HepG2 (cell line): Measurements from ENCODE around the gene RASGRF1. TPM values are rescaled to one million over a fixed set of nuclear protein-coding genes. Genes with fewer than 3 reads are reported as not detected.
A peak's percentile ranks its signal among the peaks of the same experiment; 100 is the strongest.

Experiments used
- AGO2 ChIP-seq: fragments of 200-400 bp; formaldehyde crosslinking; optimal IDR thresholded peaks from 2 replicates; pipeline ENCODE3; 2017; ENCODE audit warnings: mild to moderate bottlenecking, low read depth, low read length, moderate library complexity
- DNMT1 ChIP-seq: sonication (generic); formaldehyde crosslinking; IDR thresholded peaks from 2 replicates; pipeline ENCODE4 v1.5.1; 2020; ENCODE audit warnings: mild to moderate bottlenecking, missing genetic modification reagents
- DNMT3B ChIP-seq: conservative IDR thresholded peaks from 2 replicates; pipeline ENCODE4 v1.6.1; 2016; ENCODE audit warnings: missing biosample characterization, control low read depth
- FOSL2 ChIP-seq: sonication (generic); formaldehyde crosslinking; IDR thresholded peaks from 2 replicates; pipeline ENCODE4 v1.4.0; 2020; ENCODE audit warnings: missing genetic modification reagents
- GLI4 ChIP-seq: sonication (generic); formaldehyde crosslinking; IDR thresholded peaks from 2 replicates; pipeline ENCODE4 v1.5.1; 2020; ENCODE audit warnings: missing genetic modification reagents, mild to moderate bottlenecking, moderate library complexity, borderline replicate concordance
- GPN1 ChIP-seq: sonication (generic); formaldehyde crosslinking; IDR thresholded peaks from 2 replicates; pipeline ENCODE4 v1.5.1; 2020; ENCODE audit warnings: missing genetic modification reagents, borderline replicate concordance
- GTF3A ChIP-seq: sonication (generic); formaldehyde crosslinking; conservative IDR thresholded peaks from 2 replicates; pipeline ENCODE4 v1.4.0; 2020; ENCODE audit warnings: mild to moderate bottlenecking, missing genetic modification reagents
- HCFC1 ChIP-seq: fragments of 150-350 bp; IDR thresholded peaks from 2 replicates; pipeline ENCODE4 v1.6.1; 2014; ENCODE audit warnings: low read depth, low read length
- MIER3 ChIP-seq: IDR thresholded peaks from 2 replicates; pipeline ENCODE4 v1.6.1; 2016; ENCODE audit warnings: missing compliant biosample characterization, borderline replicate concordance
- PAWR ChIP-seq: sonication (generic); formaldehyde crosslinking; IDR thresholded peaks from 2 replicates; pipeline ENCODE4 v1.4.0; 2020; ENCODE audit warnings: missing genetic modification reagents, mild to moderate bottlenecking, borderline replicate concordance
- TOE1 ChIP-seq: sonication (generic); formaldehyde crosslinking; IDR thresholded peaks from 2 replicates; pipeline ENCODE4 v1.4.0; 2020; ENCODE audit warnings: mild to moderate bottlenecking, missing genetic modification reagents
- ZFP82 ChIP-seq: sonication (generic); formaldehyde crosslinking; IDR thresholded peaks from 2 replicates; pipeline ENCODE4 v1.5.1; 2020; ENCODE audit warnings: mild to moderate bottlenecking, missing genetic modification reagents, borderline replicate concordance
- ZFX ChIP-seq: sonication (generic); formaldehyde crosslinking; IDR thresholded peaks from 2 replicates; pipeline ENCODE4 v1.4.0; 2020; ENCODE audit warnings: mild to moderate bottlenecking, low read depth, missing genetic modification reagents, moderate library complexity
- ZMYM2 ChIP-seq: sonication (generic); formaldehyde crosslinking; IDR thresholded peaks from 2 replicates; pipeline ENCODE4 v1.8.0; 2022; ENCODE audit warnings: mild to moderate bottlenecking, missing genetic modification reagents
- ZNF138 ChIP-seq: sonication (generic); formaldehyde crosslinking; IDR thresholded peaks from 2 replicates; pipeline ENCODE4 v1.5.0; 2020; ENCODE audit warnings: mild to moderate bottlenecking, low read depth, missing genetic modification reagents
- ZNF546 ChIP-seq: sonication (generic); formaldehyde crosslinking; conservative IDR thresholded peaks from 2 replicates; pipeline ENCODE4 v1.8.1; 2023; ENCODE audit warnings: mild to moderate bottlenecking, missing genetic modification reagents
- ZNF562 ChIP-seq: sonication (generic); formaldehyde crosslinking; IDR thresholded peaks from 2 replicates; pipeline ENCODE4 v1.8.0; 2022; ENCODE audit warnings: missing genetic modification reagents, borderline replicate concordance
- ZNF652 ChIP-seq: IDR thresholded peaks from 2 replicates; pipeline ENCODE4 v1.6.1; 2016; ENCODE audit warnings: low read depth, borderline replicate concordance
- ZNF773 ChIP-seq: sonication (generic); formaldehyde crosslinking; IDR thresholded peaks from 2 replicates; pipeline ENCODE4 v1.4.0; 2020; ENCODE audit warnings: missing genetic modification reagents, borderline replicate concordance
- ZSCAN12 ChIP-seq: sonication (generic); formaldehyde crosslinking; IDR thresholded peaks from 2 replicates; pipeline ENCODE4 v1.9.0; 2021; ENCODE audit warnings: mild to moderate bottlenecking, missing genetic modification reagents
- polyA plus RNA-seq, 8 experiments: library from polyadenylated mRNA; depleted of rRNA in 3 of 8; stranded (reverse) in 7 of 8; unstranded in 1 of 8; fragments of >200 nt; fragmentation: Illumina TruSeq in 4 of 8; extraction: Trizol in 4 of 8; gene quantifications; 2 replicates each; pipeline versions ENCODE4 v1.2.1 to v1.2.3, GENCODE V29; 2011 to 2016; ENCODE audit warnings: low read depth in 4 of 8, missing spikeins in 1 of 8, mixed read lengths in 1 of 8; ENCODE audit not compliant: insufficient read depth in 1 of 8
- total RNA-seq, 5 experiments: library from RNA; depleted of rRNA; stranded (reverse); fragments of >200 nt; fragmentation: Illumina TruSeq; extraction: Trizol; gene quantifications; 2 replicates each; pipeline ENCODE4 v1.2.3, GENCODE V29; 2016; ENCODE audit warnings: low read depth in 1 of 5
- TF ChIP-seq, protein P1 (sequence below): fragments of 450-650 bp; IDR thresholded peaks from 2 replicates; pipeline ENCODE4 v1.6.1; 2017; ENCODE audit warnings: mild to moderate bottlenecking
- TF ChIP-seq, protein P2 (sequence below): sonication (generic); formaldehyde crosslinking; IDR thresholded peaks from 2 replicates; pipeline ENCODE4 v1.4.0; 2020; ENCODE audit warnings: missing genetic modification reagents
- TF ChIP-seq, protein P3 (sequence below): sonication (generic); formaldehyde crosslinking; IDR thresholded peaks from 2 replicates; pipeline ENCODE4 v1.9.0; 2021; ENCODE audit warnings: missing genetic modification reagents, borderline replicate concordance
- TF ChIP-seq, protein P4 (sequence below): sonication (generic); formaldehyde crosslinking; IDR thresholded peaks from 2 replicates; pipeline ENCODE4 v1.5.0; 2020; ENCODE audit warnings: mild to moderate bottlenecking, missing genetic modification reagents

Gene RASGRF1
- total and polyA plus RNA-seq, 2 of the 13 experiments (the other 11 are each of a cell fraction or from before 2014, with no cell fraction given) = 0.55 to 3.0 TPM

DNA sequence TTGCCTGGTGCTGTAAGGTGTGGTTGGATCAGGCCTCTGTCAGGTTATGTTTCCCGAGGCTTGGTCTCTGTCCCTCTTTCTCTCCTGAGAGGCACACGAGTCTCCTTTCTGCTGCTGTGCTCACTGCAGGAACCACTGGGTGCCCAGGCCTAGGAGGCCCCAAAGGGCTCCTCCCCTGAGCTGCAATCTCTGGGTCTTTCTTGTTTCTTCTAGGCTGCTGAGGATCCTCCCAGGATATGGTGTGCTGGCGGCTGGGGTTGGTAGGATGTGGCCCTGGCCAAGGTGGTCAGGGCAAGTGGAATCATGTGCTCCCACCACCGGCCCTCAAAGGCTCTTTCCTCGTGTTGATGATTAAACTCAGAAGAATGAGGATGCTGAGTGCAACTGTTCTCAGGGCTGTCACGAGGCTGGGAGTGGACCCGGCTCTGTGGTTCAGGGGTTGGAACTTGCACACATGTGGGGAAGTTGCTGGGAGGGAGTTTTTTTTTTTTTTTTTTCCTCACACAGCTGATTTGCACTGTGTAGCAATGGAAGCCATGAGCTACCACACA, 102.1 kb downstream of the RASGRF1 start (continued):
- TF ChIP-seq, protein P1, sequence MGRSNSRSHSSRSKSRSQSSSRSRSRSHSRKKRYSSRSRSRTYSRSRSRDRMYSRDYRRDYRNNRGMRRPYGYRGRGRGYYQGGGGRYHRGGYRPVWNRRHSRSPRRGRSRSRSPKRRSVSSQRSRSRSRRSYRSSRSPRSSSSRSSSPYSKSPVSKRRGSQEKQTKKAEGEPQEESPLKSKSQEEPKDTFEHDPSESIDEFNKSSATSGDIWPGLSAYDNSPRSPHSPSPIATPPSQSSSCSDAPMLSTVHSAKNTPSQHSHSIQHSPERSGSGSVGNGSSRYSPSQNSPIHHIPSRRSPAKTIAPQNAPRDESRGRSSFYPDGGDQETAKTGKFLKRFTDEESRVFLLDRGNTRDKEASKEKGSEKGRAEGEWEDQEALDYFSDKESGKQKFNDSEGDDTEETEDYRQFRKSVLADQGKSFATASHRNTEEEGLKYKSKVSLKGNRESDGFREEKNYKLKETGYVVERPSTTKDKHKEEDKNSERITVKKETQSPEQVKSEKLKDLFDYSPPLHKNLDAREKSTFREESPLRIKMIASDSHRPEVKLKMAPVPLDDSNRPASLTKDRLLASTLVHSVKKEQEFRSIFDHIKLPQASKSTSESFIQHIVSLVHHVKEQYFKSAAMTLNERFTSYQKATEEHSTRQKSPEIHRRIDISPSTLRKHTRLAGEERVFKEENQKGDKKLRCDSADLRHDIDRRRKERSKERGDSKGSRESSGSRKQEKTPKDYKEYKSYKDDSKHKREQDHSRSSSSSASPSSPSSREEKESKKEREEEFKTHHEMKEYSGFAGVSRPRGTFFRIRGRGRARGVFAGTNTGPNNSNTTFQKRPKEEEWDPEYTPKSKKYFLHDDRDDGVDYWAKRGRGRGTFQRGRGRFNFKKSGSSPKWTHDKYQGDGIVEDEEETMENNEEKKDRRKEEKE = no peak
- TF ChIP-seq DNMT1 = no peak
- TF ChIP-seq DNMT3B = peak; percentile 88
- TF ChIP-seq FOSL2 (CRISPR knock-in tag) = peak; percentile 98
- TF ChIP-seq AGO2 = no peak
- TF ChIP-seq ZFX (CRISPR knock-in tag) = peak; percentile 89
- TF ChIP-seq ZSCAN12 = no peak
- TF ChIP-seq GTF3A (CRISPR knock-in tag) = no peak
- no peak for TF ChIP-seq ZNF546 (CRISPR knock-in tag)
- peak; percentile 59; the same call in 1 of the 2 replicates for TF ChIP-seq MIER3 (CRISPR knock-in tag)
- no peak for TF ChIP-seq ZFP82
- TF ChIP-seq GPN1 = no peak
- no peak for TF ChIP-seq HCFC1
- TF ChIP-seq ZNF773 (CRISPR knock-in tag) = peak; percentile 59; the same call in 1 of the 2 replicates
- no peak; the same call in 1 of the 2 replicates for TF ChIP-seq ZNF652 (CRISPR knock-in tag)
- no peak for TF ChIP-seq PAWR (CRISPR knock-in tag)
- no peak for TF ChIP-seq ZNF562 (CRISPR knock-in tag)
- TF ChIP-seq, protein P2, sequence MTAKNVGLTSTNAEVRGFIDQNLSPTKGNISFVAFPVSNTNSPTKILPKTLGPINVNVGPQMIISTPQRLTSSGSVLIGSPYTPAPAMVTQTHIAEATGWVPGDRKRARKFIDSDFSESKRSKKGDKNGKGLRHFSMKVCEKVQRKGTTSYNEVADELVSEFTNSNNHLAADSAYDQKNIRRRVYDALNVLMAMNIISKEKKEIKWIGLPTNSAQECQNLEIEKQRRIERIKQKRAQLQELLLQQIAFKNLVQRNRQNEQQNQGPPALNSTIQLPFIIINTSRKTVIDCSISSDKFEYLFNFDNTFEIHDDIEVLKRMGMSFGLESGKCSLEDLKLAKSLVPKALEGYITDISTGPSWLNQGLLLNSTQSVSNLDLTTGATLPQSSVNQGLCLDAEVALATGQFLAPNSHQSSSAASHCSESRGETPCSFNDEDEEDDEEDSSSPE (CRISPR knock-in tag) = peak; percentile 81
- TF ChIP-seq, protein P3, sequence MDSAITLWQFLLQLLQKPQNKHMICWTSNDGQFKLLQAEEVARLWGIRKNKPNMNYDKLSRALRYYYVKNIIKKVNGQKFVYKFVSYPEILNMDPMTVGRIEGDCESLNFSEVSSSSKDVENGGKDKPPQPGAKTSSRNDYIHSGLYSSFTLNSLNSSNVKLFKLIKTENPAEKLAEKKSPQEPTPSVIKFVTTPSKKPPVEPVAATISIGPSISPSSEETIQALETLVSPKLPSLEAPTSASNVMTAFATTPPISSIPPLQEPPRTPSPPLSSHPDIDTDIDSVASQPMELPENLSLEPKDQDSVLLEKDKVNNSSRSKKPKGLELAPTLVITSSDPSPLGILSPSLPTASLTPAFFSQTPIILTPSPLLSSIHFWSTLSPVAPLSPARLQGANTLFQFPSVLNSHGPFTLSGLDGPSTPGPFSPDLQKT (CRISPR knock-in tag) = no peak
- 0 out of 2 replicates have a peak, but pooled peaks have one; percentile 48 for TF ChIP-seq ZMYM2
- TF ChIP-seq GLI4 (CRISPR knock-in tag) = peak; percentile 55; the same call in 1 of the 2 replicates
- no peak for TF ChIP-seq TOE1
- TF ChIP-seq, protein P4, sequence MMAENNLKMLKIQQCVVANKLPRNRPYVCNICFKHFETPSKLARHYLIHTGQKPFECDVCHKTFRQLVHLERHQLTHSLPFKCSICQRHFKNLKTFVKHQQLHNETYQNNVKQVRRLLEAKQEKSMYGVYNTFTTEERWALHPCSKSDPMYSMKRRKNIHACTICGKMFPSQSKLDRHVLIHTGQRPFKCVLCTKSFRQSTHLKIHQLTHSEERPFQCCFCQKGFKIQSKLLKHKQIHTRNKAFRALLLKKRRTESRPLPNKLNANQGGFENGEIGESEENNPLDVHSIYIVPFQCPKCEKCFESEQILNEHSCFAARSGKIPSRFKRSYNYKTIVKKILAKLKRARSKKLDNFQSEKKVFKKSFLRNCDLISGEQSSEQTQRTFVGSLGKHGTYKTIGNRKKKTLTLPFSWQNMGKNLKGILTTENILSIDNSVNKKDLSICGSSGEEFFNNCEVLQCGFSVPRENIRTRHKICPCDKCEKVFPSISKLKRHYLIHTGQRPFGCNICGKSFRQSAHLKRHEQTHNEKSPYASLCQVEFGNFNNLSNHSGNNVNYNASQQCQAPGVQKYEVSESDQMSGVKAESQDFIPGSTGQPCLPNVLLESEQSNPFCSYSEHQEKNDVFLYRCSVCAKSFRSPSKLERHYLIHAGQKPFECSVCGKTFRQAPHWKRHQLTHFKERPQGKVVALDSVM (CRISPR knock-in tag) = peak; percentile 38; the same call in 1 of the 2 replicates
- TF ChIP-seq ZNF138 = no peak
